Measurements from ENCODE around the gene RAB11FIP5. TPM values are rescaled to one million over a fixed set of nuclear protein-coding genes. Genes with fewer than 3 reads are reported as not detected.

The RAB11FIP5 gene
- total RNA-seq, 1 donor from 2014 or later = 102 TPM

DNA sequence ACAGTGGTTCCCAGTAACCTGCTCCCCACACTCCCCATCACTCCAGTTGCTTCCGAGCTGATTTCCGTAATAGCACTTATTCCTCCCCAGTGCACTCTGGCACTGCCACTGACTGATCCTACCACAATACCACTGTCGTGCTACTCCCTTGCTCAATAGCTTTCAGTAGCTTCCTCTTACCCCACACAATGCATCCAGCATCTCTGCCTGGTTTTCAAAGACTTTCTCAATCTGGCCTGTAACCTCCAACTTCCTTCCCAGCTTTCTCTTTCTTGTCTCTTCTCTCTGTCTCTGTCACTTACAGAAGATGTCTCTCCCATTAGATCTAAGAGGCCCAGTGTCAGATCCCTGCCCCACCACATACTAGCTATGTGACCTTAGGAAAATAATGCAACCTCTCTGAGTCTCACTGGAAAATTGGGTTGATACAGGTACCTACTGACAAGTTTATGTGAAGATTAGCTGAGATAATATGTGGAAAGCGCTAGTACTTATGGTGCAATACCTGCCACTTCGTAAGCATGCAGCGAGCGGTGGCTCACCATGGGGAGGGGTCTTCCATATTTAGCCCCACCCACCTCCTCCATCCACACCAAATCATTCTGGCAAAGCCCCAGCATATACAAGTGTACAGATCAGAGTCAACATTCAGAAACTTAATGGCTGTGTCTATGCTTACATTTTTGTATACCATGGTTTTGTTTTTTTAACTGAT lies 77.9 kb downstream of the RAB11FIP5 start:
- DNase-seq (ENCODE audit: low read depth) = no peak

DNA sequence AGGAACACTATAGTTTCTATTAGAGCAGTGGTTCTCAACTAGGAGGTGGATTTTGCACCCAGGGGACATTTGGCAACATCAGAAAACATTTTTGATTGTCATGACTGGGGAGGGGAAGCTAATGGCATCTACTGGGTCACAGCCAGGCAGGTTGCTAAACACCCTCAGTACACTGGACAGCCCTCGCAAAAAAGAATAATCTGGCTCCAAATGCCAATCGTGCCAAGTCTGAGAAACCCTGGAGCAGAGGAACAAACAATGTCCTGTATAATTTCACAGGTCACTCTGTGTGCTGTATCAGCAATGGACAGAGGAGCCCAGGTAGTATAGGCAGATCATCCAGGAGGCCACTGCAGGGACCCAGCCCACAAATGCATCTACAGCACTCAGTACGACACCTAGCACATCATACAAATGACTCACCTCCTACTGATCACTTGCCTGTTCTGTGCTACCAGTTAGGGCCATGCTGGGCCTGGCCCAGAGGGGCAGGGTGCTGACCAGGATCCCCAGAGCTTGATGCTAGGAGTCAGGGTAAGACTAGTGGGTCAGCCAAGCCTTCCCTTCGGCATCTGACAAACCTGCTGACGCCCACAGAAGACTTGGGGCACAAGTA lies 78.9 kb downstream of the RAB11FIP5 start:
- no peak for DNase-seq (ENCODE audit: low read depth)

DNA sequence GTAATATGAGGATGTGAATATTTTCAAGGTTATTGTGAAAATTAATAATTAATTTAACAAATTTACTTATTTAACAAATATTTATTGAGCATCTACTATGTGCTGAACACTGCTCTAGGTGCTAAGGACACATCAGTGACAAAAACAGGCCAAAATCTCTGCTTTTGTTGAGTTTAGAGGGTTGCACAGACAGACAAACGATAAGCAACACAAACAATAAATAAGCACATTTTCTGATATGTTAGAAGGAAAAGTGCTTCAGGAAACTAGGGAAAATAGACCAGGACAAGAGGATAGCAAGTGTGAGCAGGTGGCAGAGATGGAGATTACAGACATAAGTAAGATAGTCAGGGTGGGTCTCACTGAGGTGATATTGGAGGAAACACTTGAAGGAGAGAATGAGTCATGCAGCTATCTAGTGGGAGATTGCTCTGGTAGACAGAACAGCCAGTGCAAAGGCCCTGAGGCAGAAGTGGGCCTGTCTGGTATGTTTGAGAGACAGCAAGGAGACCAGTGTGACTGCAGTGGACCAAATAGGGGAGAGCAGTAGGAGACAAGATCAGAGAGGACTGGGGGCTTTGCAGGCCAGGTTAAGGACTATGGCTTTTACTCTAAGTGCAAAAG lies 79.5 kb downstream of the RAB11FIP5 start:
- DNase-seq (ENCODE audit: low read depth) = no peak

- no peak for DNase-seq (ENCODE audit: low read depth)
Observed at GRCh38 chr2:73032702-73033097, 80.0 kb downstream of the RAB11FIP5 start.

- DNase-seq (ENCODE audit: low read depth) = peak; percentile 30
Observed at GRCh38 chr2:73031725-73032701, 80.7 kb downstream of the RAB11FIP5 start.

GRCh38 chr2:73031095-73031678 lies 81.6 kb downstream of the RAB11FIP5 start:
- DNase-seq (ENCODE audit: low read depth) = no peak

GRCh38 chr2:73028841-73029240 lies 83.9 kb downstream of the RAB11FIP5 start:
- DNase-seq (ENCODE audit: low read depth) = no peak

DNA sequence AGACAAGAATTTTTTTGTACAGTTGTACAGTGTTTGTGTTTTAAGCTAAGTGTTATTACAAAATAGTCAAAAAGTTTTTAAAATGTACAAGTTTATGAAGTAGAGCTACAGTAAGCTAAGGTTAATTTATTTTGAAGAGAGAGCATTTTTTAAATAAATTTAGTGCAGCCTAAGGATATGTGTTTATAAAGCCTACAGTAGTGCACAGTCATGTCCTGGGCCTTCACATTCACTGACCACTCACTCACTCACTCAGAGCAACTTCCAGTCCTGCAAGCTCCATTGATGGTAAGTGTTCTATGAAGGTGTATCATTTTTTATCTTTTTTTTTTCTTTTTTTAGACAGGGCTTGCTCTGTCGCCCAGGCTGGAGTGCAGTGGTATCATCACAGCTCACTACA lies 85.4 kb downstream of the RAB11FIP5 start:
- DNase-seq (ENCODE audit: low read depth) = no peak

- DNase-seq (ENCODE audit: low read depth) = no peak
Observed at GRCh38 chr2:73023497-73023896, 89.3 kb downstream of the RAB11FIP5 start.

Other genes with a start within 250 kb of the RAB11FIP5 start
- gene SPR, start 225.5 kb downstream of the RAB11FIP5 start, total RNA-seq = 51.7 and 62.2 TPM in 2 replicates
- 0.35 and 5.3 TPM in 2 replicates for gene EMX1, start 195.4 kb downstream of the RAB11FIP5 start, total RNA-seq
- gene SFXN5, start 41.2 kb downstream of the RAB11FIP5 start, total RNA-seq = 5.9 and 16.0 TPM in 2 replicates
- not detected in 2 replicates for gene NOTO, start 89.6 kb upstream of the RAB11FIP5 start, total RNA-seq
- 21.2 and 25.2 TPM in 2 replicates for gene SMYD5, start 101.3 kb upstream of the RAB11FIP5 start, total RNA-seq
- gene PRADC1, start 120.3 kb upstream of the RAB11FIP5 start, total RNA-seq = 5.8 and 13.7 TPM in 2 replicates
- 270 and 425 TPM in 2 replicates for gene CCT7, start 121.4 kb upstream of the RAB11FIP5 start, total RNA-seq
- 3.6 and 6.3 TPM in 2 replicates for gene FBXO41, start 171.5 kb upstream of the RAB11FIP5 start, total RNA-seq
- gene EGR4, start 180.6 kb upstream of the RAB11FIP5 start, total RNA-seq = not detected in 2 replicates

All from renal cortical epithelial cell (primary cell).